ENCODE results near the gene GPR22. TPM values are rescaled to one million over a fixed set of nuclear protein-coding genes. Genes with fewer than 3 reads are reported as not detected.

The GPR22 gene
- total and polyA plus RNA-seq, 7 donors = 0.01 to 0.15 TPM; not detected in 5

DNA sequence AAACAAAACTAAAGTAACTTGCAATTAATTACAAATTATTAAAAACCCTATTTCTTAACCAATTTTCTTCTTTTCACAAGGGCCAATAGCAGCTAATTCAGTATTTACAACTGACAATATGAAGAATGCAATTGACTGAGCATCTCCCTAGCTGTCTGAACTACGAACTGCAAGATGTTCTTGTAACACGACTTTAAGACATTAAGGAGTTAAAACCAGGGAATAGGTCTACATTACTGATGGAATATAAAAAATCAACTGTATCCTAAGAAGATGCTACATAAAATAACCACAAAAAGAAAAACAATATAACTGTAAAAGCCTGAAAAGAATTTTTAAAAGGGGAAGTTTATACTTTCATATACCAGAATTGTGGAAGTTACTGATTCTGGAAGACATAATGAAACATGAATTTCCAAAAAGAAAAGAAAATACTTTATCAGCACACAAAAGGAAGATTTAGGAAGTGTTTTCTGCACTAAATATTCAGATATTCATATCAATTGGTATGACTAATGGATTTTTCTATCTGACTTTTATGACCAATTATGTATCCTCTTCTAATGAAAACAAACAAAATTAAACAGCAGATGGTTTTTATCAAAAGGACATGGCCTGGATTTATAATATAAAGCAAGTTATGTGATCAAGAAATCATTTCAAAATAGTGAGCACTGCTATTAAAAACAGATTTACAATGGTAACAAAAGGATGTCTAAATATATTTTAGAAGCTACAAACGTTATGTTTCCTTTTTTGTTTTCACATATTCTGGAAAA, 1.6 kb downstream of the GPR22 start:
- H3K27me3 ChIP-seq (ENCODE audit: insufficient read depth in 3 of 3, low read length in 2 of 3) = no peaks in the 10 kb centered on the region
- H3K4me3 ChIP-seq = no peak overlapping the region
- H3K4me1 ChIP-seq = no peaks in the 10 kb centered on the region
- 75 to 79% (median 77%) methylated on average over 3 of the region's 3 CpGs for WGBS, 3 donors
- H3K36me3 ChIP-seq (ENCODE audit: insufficient read depth in 1 of 2, low read depth in 1 of 2) = no peaks in the 10 kb centered on the region
- TF ChIP-seq, protein P1, sequence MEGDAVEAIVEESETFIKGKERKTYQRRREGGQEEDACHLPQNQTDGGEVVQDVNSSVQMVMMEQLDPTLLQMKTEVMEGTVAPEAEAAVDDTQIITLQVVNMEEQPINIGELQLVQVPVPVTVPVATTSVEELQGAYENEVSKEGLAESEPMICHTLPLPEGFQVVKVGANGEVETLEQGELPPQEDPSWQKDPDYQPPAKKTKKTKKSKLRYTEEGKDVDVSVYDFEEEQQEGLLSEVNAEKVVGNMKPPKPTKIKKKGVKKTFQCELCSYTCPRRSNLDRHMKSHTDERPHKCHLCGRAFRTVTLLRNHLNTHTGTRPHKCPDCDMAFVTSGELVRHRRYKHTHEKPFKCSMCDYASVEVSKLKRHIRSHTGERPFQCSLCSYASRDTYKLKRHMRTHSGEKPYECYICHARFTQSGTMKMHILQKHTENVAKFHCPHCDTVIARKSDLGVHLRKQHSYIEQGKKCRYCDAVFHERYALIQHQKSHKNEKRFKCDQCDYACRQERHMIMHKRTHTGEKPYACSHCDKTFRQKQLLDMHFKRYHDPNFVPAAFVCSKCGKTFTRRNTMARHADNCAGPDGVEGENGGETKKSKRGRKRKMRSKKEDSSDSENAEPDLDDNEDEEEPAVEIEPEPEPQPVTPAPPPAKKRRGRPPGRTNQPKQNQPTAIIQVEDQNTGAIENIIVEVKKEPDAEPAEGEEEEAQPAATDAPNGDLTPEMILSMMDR (IDR thresholded peaks at IDR 0.05) = no peak
- intact Hi-C loops (cut with DNase I) = no loop called here
- ATAC-seq (no peak), DNase-seq (no peak)
- H3K9me3 ChIP-seq = no peaks in the 10 kb centered on the region
- no peak overlapping the region for H3K27ac ChIP-seq

DNA sequence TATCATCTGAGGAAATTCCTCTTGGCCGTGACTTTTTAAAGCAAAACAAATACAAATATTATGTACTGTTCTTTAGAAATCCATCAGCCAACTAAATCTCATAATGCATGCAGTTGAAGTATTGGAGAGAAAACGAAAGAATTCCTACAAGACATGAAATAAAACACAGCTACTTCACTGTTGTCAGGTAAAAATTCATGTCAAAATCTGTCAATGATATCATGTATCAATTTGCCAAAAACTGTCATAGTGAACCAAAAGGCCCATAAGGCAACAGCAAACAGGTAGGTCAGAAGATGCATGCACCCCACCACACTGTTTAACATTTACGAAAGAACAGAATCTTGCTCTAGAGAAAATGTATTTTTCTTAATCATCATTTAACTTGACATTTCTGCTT, 2.3 kb downstream of the GPR22 start:
- Histone ChIP-seq H3K9me3 (no peaks in the 10 kb centered on the region), H3K27me3 (ENCODE audit: insufficient read depth in 3 of 3, low read length in 2 of 3) (no peaks in the 10 kb centered on the region), H3K4me1 (no peaks in the 10 kb centered on the region), H3K27ac (no peak overlapping the region), H3K36me3 (ENCODE audit: insufficient read depth in 1 of 2, low read depth in 1 of 2) (no peaks in the 10 kb centered on the region), H3K4me3 (no peak overlapping the region)
- intact Hi-C loops (cut with DNase I) = no loop called here
- DNase-seq (no peak), ATAC-seq (no peak)
- TF ChIP-seq, protein P1 (IDR thresholded peaks at IDR 0.05) = no peak
- 70 to 86% (median 73%) methylated on average over 3 of the region's 3 CpGs for WGBS, 3 donors

DNA sequence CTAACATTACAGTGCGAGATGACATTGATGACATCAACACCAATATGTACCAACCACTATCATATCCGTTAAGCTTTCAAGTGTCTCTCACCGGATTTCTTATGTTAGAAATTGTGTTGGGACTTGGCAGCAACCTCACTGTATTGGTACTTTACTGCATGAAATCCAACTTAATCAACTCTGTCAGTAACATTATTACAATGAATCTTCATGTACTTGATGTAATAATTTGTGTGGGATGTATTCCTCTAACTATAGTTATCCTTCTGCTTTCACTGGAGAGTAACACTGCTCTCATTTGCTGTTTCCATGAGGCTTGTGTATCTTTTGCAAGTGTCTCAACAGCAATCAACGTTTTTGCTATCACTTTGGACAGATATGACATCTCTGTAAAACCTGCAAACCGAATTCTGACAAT, 4.3 kb downstream of the GPR22 start:
- WGBS, 3 donors = 86 to 90% (median 87%) methylated on average over 5 of the region's 5 CpGs
- ATAC-seq = no peak
- H3K4me1 ChIP-seq = no peaks in the 10 kb centered on the region
- H3K9me3 ChIP-seq = no peaks in the 10 kb centered on the region
- H3K36me3 ChIP-seq (ENCODE audit: insufficient read depth in 1 of 2, low read depth in 1 of 2) = no peaks in the 10 kb centered on the region
- H3K27ac ChIP-seq = no peak overlapping the region
- no peaks in the 10 kb centered on the region for H3K27me3 ChIP-seq (ENCODE audit: insufficient read depth in 3 of 3, low read length in 2 of 3)
- no peak for DNase-seq
- intact Hi-C loops (cut with DNase I) = no loop called here
- TF ChIP-seq, protein P1 (IDR thresholded peaks at IDR 0.05) = no peak
- H3K4me3 ChIP-seq = no peak overlapping the region

DNA sequence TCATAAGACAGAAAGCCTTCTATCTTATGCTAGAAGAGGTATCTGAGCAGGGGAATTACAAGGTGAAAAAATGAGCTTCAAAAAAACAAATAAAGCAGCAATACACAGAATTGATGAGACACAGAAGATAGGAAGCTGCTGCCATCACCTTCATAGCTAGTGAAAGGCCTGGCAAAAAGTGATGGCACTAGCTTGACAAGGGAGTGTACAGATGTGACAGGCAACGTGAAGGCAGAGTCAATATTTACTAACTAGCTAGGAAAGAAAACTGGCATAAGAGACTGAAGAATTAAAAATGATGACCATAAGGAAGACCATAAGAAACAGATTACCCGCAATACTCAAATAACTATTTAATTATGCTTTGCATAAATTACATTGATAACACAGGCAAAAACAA, 9.4 kb downstream of the GPR22 start:
- no peaks in the 10 kb centered on the region for H3K9me3 ChIP-seq
- DNase-seq = no peak
- ATAC-seq = no peak
- H3K36me3 ChIP-seq (ENCODE audit: insufficient read depth in 1 of 2, low read depth in 1 of 2) = no peaks in the 10 kb centered on the region
- 83 to 90% (median 86%) methylated on average over 2 of the region's 2 CpGs for WGBS, 3 donors
- H3K4me1 ChIP-seq = no peaks in the 10 kb centered on the region
- H3K27me3 ChIP-seq (ENCODE audit: insufficient read depth in 3 of 3, low read length in 2 of 3) = no peaks in the 10 kb centered on the region
- intact Hi-C loops (cut with DNase I) = no loop called here
- H3K4me3 ChIP-seq = no peak overlapping the region
- H3K27ac ChIP-seq = no peak overlapping the region
- TF ChIP-seq, protein P1 (IDR thresholded peaks at IDR 0.05) = no peak

DNA sequence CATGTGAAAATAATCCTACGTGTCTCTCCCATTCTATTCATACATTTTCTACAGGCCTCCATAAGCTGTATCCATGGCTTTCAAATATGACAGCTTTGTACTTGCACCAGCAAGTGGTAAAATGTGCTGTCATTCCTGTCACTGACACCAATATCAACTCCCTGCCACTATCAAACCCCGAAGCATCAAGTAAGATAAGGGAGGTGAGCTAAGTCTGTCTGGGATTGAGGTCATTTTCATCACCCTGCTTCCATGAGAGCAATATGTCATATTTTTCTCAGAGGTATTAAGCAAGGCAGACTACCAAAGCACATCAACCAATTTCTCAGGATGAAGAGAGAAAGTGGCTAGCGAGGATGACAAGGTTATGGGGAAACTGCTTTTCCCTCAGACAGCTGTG, 11.1 kb downstream of the GPR22 start:
- no peaks in the 10 kb centered on the region for H3K9me3 ChIP-seq
- no peak for DNase-seq
- TF ChIP-seq, protein P1 (IDR thresholded peaks at IDR 0.05) = no peak
- ATAC-seq = no peak
- no peaks in the 10 kb centered on the region for H3K4me1 ChIP-seq
- 93 to 100% (median 93%) methylated on average over 3 of the region's 3 CpGs for WGBS, 3 donors
- H3K27ac ChIP-seq = no peak overlapping the region
- H3K36me3 ChIP-seq (ENCODE audit: insufficient read depth in 1 of 2, low read depth in 1 of 2) = no peaks in the 10 kb centered on the region
- no peak overlapping the region for H3K4me3 ChIP-seq
- H3K27me3 ChIP-seq (ENCODE audit: insufficient read depth in 3 of 3, low read length in 2 of 3) = no peaks in the 10 kb centered on the region
- intact Hi-C loops (cut with DNase I) = no loop called here
